Sigmoid colon (tissue), 7 donors: ENCODE results near the gene CIITA. TPM values are rescaled to one million over a fixed set of nuclear protein-coding genes. Genes with fewer than 3 reads are reported as not detected.

Experiments
- DNase-seq: peaks from one replicate; pipeline ENCODE4 v3.0.0-alpha.2; 2019
- H3K27ac ChIP-seq, 4 donors: fragments of 200-600 bp; sonication (generic); one replicate each; pipeline ENCODE4 v1.5.1; 2016 to 2019; ENCODE audit warnings: mild to moderate bottlenecking in 1 of 4
- H3K27me3 ChIP-seq, 3 donors: fragments of 200-600 bp; sonication (generic); one replicate each; pipeline ENCODE4 v1.5.1; 2019; ENCODE audit warnings: mild to moderate bottlenecking in 1 of 3
- H3K36me3 ChIP-seq, 4 donors: fragments of 200-600 bp; sonication (generic); one replicate each; pipeline ENCODE4 v1.5.1; 2016 to 2019
- H3K4me1 ChIP-seq, 4 donors: fragments of 200-600 bp; sonication (generic); one replicate each; pipeline ENCODE4 v1.5.1; 2017 to 2019
- H3K4me3 ChIP-seq, 4 donors: fragments of 200-600 bp; sonication (generic); one replicate each; pipeline ENCODE4 v1.5.1; 2017 to 2019; ENCODE audit warnings: mild to moderate bottlenecking in 2 of 4, moderate library complexity in 1 of 4
- H3K9me3 ChIP-seq, 4 donors: fragments of 200-600 bp in 3 of 4; sonication (generic) in 3 of 4; one replicate each; pipeline versions ENCODE4 v1.5.1 to v1.6.1; 2013 to 2019
- CTCF ChIP-seq, 4 experiments: fragments of 450-650 bp in 3 of 4; fragments of 200-600 bp in 1 of 4; IDR thresholded peaks; one replicate each; pipeline ENCODE4 v1.5.1; 2016 to 2019; ENCODE audit warnings: antibody characterized with exemption in 4 of 4, mild to moderate bottlenecking in 3 of 4, moderate library complexity in 2 of 4
- EP300 ChIP-seq, 4 donors: sonication (generic); formaldehyde crosslinking; IDR thresholded peaks; one replicate each; pipeline ENCODE4 v1.6.1; 2017; ENCODE audit warnings: antibody characterized with exemption in 4 of 4
- POLR2A ChIP-seq, 2 donors: fragments of 450-650 bp; IDR thresholded peaks; one replicate each; pipeline ENCODE4 v1.6.1; 2016; ENCODE audit warnings: antibody characterized with exemption in 2 of 2, mild to moderate bottlenecking in 2 of 2, moderate library complexity in 2 of 2
- POLR2AphosphoS5 ChIP-seq, 4 donors: sonication (generic); formaldehyde crosslinking; IDR thresholded peaks; one replicate each; pipeline ENCODE4 v1.6.1; 2017; ENCODE audit warnings: antibody characterized with exemption in 4 of 4
- WGBS, 2 donors: extraction: QIAGEN DNeasy Blood & Tissue Kit; methylation state at CpG; one replicate each; pipeline ENCODE4 v1.1.7; 2013; 5-methylcytosine and 5-hydroxymethylcytosine counted together
- intact Hi-C: fragments of 100-400 bp; cut with DNase I; formaldehyde crosslinking; loops from one replicate; pipeline ENCODE4 v1.15.1; 2023
- polyA plus RNA-seq, 3 donors: library from polyadenylated mRNA; stranded (reverse); fragments of 200-250 nt; gene quantifications; one replicate each; pipeline ENCODE4 v1.2.3, GENCODE V29; 2013
- total RNA-seq, 4 donors: library from RNA; depleted of rRNA; stranded (reverse); fragments of >200 nt; gene quantifications; one replicate each; pipeline ENCODE4 v1.1.0, GENCODE V29; 2016
- donor health status: healthy with polysubstance abuse.
- donor health status: Bipolar disorder and iron deficiency.
- donor health status: healthy.

CIITA gene
- total and polyA plus RNA-seq, 7 donors = 1.2 to 53.9 (median 9.7) TPM

- peaks cover 0 to 71% (median 52%) of the 10 kb centered on the region in 4 donors for H3K4me1 ChIP-seq
- no peaks in the 10 kb centered on the region for H3K27me3 ChIP-seq
- no peaks in the 10 kb centered on the region for H3K36me3 ChIP-seq
- 43 to 64% methylated on average over 5 of the region's 5 CpGs for WGBS, 2 donors
- no peak overlapping the region for H3K27ac ChIP-seq
- no peaks in the 10 kb centered on the region for H3K9me3 ChIP-seq
- H3K4me3 ChIP-seq = no peak overlapping the region
- no peak for TF ChIP-seq EP300 (IDR thresholded peaks at IDR 0.05)
- no peak for TF ChIP-seq POLR2AphosphoS5 (IDR thresholded peaks at IDR 0.05)
- no peak for TF ChIP-seq CTCF (IDR thresholded peaks at IDR 0.05)
- TF ChIP-seq POLR2A (IDR thresholded peaks at IDR 0.05) = no peak
- no peak for DNase-seq
- intact Hi-C loops = no loop called here
These were observed 69.3 kb downstream of the CIITA start for GRCh38 chr16:10946308-10946707.

GRCh38 chr16:10947211-10947787 lies 70.3 kb downstream of the CIITA start:
- Histone ChIP-seq H3K27ac (no peak overlapping the region), H3K9me3 (no peaks in the 10 kb centered on the region), H3K4me1 (peaks cover 0 to 69% (median 52%) of the 10 kb centered on the region in 4 donors), H3K36me3 (no peaks in the 10 kb centered on the region), H3K27me3 (no peaks in the 10 kb centered on the region), H3K4me3 (no peak overlapping the region)
- no peak for DNase-seq
- intact Hi-C loops = no loop called here
- TF ChIP-seq POLR2A (IDR thresholded peaks at IDR 0.05) (no peak), CTCF (IDR thresholded peaks at IDR 0.05) (no peak), EP300 (IDR thresholded peaks at IDR 0.05) (no peak), POLR2AphosphoS5 (IDR thresholded peaks at IDR 0.05) (no peak)
- 86 to 90% methylated on average over 10 of the region's 10 CpGs for WGBS, 2 donors

GRCh38 chr16:10949424-10949970 lies 72.5 kb downstream of the CIITA start:
- 64 to 88% methylated on average over 7 of the region's 7 CpGs for WGBS, 2 donors
- Histone ChIP-seq H3K4me3 (no peak overlapping the region), H3K27me3 (no peaks in the 10 kb centered on the region), H3K27ac (no peak overlapping the region), H3K4me1 (peaks cover 0 to 57% (median 43%) of the 10 kb centered on the region in 4 donors), H3K9me3 (no peaks in the 10 kb centered on the region), H3K36me3 (no peaks in the 10 kb centered on the region)
- no peak for DNase-seq
- TF ChIP-seq EP300 (IDR thresholded peaks at IDR 0.05) = no peak
- no peak for TF ChIP-seq POLR2AphosphoS5 (IDR thresholded peaks at IDR 0.05)
- TF ChIP-seq CTCF (IDR thresholded peaks at IDR 0.05) = no peak
- TF ChIP-seq POLR2A (IDR thresholded peaks at IDR 0.05) = no peak
- intact Hi-C loops = no loop called here

GRCh38 chr16:10950393-10950792 lies 73.4 kb downstream of the CIITA start:
- DNase-seq = no peak
- H3K4me1 ChIP-seq = peaks cover 0 to 50% (median 37%) of the 10 kb centered on the region in 4 donors
- no peaks in the 10 kb centered on the region for H3K36me3 ChIP-seq
- WGBS, 2 donors = 76 to 81% methylated on average over 5 of the region's 5 CpGs
- TF ChIP-seq EP300 (IDR thresholded peaks at IDR 0.05) (no peak), CTCF (IDR thresholded peaks at IDR 0.05) (no peak), POLR2A (IDR thresholded peaks at IDR 0.05) (no peak), POLR2AphosphoS5 (IDR thresholded peaks at IDR 0.05) (no peak)
- intact Hi-C loops = no loop called here
- H3K9me3 ChIP-seq = no peaks in the 10 kb centered on the region
- no peak overlapping the region for H3K27ac ChIP-seq
- no peaks in the 10 kb centered on the region for H3K27me3 ChIP-seq
- H3K4me3 ChIP-seq = no peak overlapping the region
